AG09319 (cell line): ENCODE data around the gene RPAIN.

ENCODE experiments used
- DNase-seq: peaks from one replicate; pipeline ENCODE4 v3.0.0-alpha.2; 2010; ENCODE audit warnings: low read depth; ENCODE audit errors: extremely low read depth
- TF ChIP-seq, protein P1 (sequence below): IDR thresholded peaks from 2 replicates; pipeline ENCODE4 v1.5.1; 2011; ENCODE audit warnings: low read depth, mild to moderate bottlenecking, inconsistent platforms, low read length, moderate library complexity

The RPAIN gene

DNA sequence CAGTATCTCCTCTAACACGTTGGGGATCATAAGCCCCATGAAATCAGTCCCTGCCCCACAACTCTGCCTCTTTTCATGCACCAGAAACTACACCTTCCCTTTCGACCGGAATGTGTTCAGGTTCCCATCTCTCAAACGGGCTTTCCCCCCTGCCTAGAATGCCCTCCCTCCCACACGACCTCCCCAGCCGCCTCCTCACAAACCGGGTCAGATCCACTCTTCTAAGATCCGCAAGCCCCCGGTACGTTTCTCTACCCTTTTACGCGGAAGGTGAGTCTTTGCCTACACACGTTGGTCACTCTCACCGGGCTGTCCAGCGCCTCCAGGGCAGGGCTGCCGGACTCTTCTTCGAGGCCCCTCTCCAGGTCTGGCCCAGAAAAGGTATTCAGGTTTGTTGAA is 48.1 kb downstream of the RPAIN start:
- TF ChIP-seq, protein P1, sequence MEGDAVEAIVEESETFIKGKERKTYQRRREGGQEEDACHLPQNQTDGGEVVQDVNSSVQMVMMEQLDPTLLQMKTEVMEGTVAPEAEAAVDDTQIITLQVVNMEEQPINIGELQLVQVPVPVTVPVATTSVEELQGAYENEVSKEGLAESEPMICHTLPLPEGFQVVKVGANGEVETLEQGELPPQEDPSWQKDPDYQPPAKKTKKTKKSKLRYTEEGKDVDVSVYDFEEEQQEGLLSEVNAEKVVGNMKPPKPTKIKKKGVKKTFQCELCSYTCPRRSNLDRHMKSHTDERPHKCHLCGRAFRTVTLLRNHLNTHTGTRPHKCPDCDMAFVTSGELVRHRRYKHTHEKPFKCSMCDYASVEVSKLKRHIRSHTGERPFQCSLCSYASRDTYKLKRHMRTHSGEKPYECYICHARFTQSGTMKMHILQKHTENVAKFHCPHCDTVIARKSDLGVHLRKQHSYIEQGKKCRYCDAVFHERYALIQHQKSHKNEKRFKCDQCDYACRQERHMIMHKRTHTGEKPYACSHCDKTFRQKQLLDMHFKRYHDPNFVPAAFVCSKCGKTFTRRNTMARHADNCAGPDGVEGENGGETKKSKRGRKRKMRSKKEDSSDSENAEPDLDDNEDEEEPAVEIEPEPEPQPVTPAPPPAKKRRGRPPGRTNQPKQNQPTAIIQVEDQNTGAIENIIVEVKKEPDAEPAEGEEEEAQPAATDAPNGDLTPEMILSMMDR, result no peak
- DNase-seq, result no peak

DNA sequence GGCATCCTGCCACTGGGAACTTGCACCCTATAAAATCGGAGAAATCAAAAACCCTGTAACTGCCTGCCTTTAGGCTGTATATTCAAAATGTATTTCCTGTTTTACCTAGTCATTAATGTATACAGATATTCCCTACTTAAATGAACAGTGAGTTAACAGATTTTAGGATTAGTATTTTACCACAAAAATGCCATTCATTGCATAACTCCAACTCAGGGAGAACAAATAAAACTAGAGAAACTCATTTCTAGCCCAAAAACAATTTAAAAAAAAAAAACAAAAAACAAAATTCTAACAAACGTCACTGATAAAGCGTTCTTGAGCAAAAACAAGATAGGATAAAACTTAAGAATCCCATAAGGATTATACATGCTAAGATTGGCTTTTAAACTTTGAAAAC is 52.5 kb downstream of the RPAIN start:
- DNase-seq, result no peak
- TF ChIP-seq, protein P1, result no peak

DNA sequence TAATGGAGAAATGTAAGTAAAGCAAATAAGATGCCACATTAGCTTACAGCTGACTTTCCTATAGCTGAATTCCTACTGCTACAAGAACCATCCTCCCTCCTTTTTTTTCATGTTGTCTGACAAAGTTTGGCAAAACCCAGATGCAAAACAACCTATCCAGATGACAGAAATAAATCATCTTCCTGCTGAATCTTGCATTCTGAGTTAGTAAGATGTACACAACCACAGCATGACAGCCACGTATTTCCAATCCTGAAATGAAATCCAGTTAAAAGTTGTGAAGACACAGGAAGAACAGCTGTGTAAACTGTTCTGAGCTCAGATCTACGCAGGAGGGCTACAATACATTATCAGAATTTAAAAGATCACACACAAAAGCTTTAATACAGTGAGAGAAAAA is 53.9 kb downstream of the RPAIN start:
- TF ChIP-seq, protein P1, result no peak
- DNase-seq, result no peak

DNA sequence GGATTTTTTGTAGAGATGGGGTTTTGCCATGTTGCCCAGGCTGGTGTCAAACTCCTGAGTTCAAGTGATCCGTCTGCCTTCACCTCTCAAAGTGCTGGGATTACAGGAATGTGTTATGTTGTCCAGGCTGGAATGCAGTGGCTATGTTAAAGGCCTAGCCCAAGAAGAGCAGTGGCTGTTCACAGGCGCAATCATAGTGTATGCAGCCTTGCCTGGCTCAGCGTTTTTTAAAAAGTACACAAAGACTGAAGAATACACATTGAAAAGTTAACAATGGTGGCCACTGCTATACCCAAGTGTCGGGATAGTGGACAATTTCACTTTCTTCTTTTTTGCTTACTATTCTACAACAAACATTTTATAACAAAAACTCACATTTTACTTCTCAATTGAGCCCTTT is 59.0 kb downstream of the RPAIN start:
- DNase-seq, result no peak
- TF ChIP-seq, protein P1, result no peak

DNA sequence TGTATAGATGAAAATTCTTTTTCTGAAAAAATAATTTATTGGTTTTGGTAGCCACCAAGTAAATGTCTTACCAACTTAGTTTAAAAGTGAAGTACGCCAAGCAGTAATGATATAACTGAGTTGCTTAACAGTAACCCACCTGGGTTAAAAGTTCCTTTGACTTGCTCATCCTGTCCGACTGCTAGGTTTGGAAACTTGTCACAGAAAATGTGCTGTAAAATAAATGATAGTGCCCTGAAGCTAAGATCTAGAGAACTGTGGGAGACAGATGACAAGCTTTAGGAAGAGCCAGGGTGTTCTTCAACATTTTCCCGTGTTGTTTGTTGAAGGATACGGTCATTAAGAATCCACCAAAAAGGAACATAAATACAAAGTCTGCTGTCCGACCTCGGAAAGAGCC is 61.0 kb downstream of the RPAIN start:
- TF ChIP-seq, protein P1, result no peak
- no peak for DNase-seq

DNA sequence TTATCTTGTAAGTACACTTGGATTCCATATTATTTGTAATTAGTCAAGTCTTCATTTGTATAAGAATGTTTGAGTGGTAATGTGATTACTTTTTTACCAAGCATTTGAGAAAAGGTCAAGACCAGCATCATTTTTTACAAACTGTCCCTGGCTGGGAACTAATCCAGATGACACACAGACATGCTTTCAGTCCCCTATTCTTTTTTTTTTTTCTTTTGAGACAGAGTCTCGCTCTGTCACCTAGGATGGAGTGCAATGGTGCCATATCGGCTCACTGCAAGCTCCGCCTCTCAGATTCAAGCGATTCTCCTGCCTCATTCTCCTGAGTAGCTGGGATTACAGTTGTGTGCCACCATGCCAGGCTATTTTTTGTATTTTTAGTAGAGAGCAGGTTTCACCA is 61.5 kb downstream of the RPAIN start:
- TF ChIP-seq, protein P1, result no peak
- DNase-seq, result no peak
